ENCODE data around the gene ARID3C. TPM values are rescaled to one million over a fixed set of nuclear protein-coding genes. Genes with fewer than 3 reads are reported as not detected.

ARID3C gene
- total and polyA plus RNA-seq, 2 donors (not counting 3 experiments of a cell fraction or from before 2014, with no cell fraction given), result not detected

- Histone ChIP-seq H3K9me1 (replicated peaks; ENCODE audit: control insufficient read depth, extremely low read depth, insufficient read depth, low read length) (no peaks in the 10 kb centered on the region), H3K4me3 (replicated peaks in 1 of 3; ENCODE audit: insufficient read depth in 1 of 3, low read depth in 1 of 3, low read length in 3 of 3) (no peak overlapping the region), H2AFZ (ENCODE audit: low read depth, low read length) (no peak overlapping the region), H3K4me1 (ENCODE audit: control insufficient read depth, extremely low read depth, insufficient read depth, low read length) (peaks cover 10% of the 10 kb centered on the region), H3K36me3 (ENCODE audit: control insufficient read depth in 2 of 2, extremely low read depth in 1 of 2, insufficient read depth in 2 of 2, low read length in 2 of 2) (peaks cover 0 to 2% of the 10 kb centered on the region in 2 experiments), H3K27me3 (ENCODE audit: control insufficient read depth in 2 of 2, insufficient read depth in 2 of 2, low read length in 2 of 2) (peaks cover 50 to 58% of the 10 kb centered on the region in 2 experiments), H3K4me2 (ENCODE audit: insufficient read depth, low read length) (no peak overlapping the region), H3K79me2 (ENCODE audit: control insufficient read depth, insufficient read depth, low read length) (peaks cover 4% of the 10 kb centered on the region), H4K20me1 (replicated peaks; ENCODE audit: control insufficient read depth, extremely low read depth, insufficient read depth, low read length) (no peaks in the 10 kb centered on the region), H3K9ac (replicated peaks; ENCODE audit: extremely low read depth, insufficient read depth, low read length) (no peak overlapping the region), H3K27ac (ENCODE audit: insufficient read depth, low read depth, low read length) (no peak overlapping the region), H3K9me3 (replicated peaks; ENCODE audit: control insufficient read depth, insufficient read depth, low read length) (no peaks in the 10 kb centered on the region)
- ChIA-PET CTCF (interaction anchor here (0.7 to 1.0 kb wide), 3 partner anchors 10 to 72 kb away, joined by 3 read pairs; partner anchors contain the start of gene DCTN3), POLR2A (no interaction called here)
- dilution Hi-C loops (cut with MboI; ENCODE audit: extremely low pct_ligation_motif_present, low sequenced_read_pairs) (no loop called here), intact Hi-C loops (cut with micrococcal nuclease) (no loop called here)
- TF ChIP-seq POLR2A (IDR thresholded peaks at IDR 0.05; ENCODE audit: low read depth, low read length), result no peak
- TF ChIP-seq EZH2 (IDR thresholded peaks at IDR 0.05; ENCODE audit: borderline replicate concordance, low read depth, low read length, severe bottlenecking), result no peak
- TF ChIP-seq POLR2AphosphoS5 (IDR thresholded peaks at IDR 0.05; ENCODE audit: insufficient read depth, low read depth, low read length), result no peak
- TF ChIP-seq JUN (IDR thresholded peaks at IDR 0.05; ENCODE audit: borderline replicate concordance, insufficient read depth, insufficient read length, low read depth), result no peak
- TF ChIP-seq MAX (IDR thresholded peaks at IDR 0.05; ENCODE audit: insufficient read depth, insufficient read length), result no peak
- TF ChIP-seq CTCF (IDR thresholded peaks at IDR 0.05; ENCODE audit: extremely low read depth in 1 of 2, insufficient read depth in 1 of 2, low read depth in 1 of 2, low read length in 2 of 2), result no peak
- no peak for TF ChIP-seq FOS (IDR thresholded peaks at IDR 0.05; ENCODE audit: borderline replicate concordance, insufficient read depth, low read length)
- TF ChIP-seq MYC (IDR thresholded peaks at IDR 0.05; ENCODE audit: low read depth, low read length), result no peak
- TF ChIP-seq GATA2 (IDR thresholded peaks at IDR 0.05; ENCODE audit: insufficient read depth, insufficient read length, low read depth, low read length), result no peak
- FAIRE-seq (no peak), DNase-seq (ENCODE audit: low read depth, low spot score) (no peak)
- BruUV-seq (replicated peaks), result no TSS peak
These were observed 1.7 kb upstream of the ARID3C start for GRCh38 chr9:34630402-34631154.

Data from endothelial cell of umbilical vein (primary cell).